ENCODE results near the gene ST8SIA4. TPM values are rescaled to one million over a fixed set of nuclear protein-coding genes. Genes with fewer than 3 reads are reported as not detected.

ST8SIA4 gene
- total and polyA plus RNA-seq, 2 donors (not counting 1 experiment from before 2014, with no cell fraction given): 9.5 to 42.6 TPM

DNA sequence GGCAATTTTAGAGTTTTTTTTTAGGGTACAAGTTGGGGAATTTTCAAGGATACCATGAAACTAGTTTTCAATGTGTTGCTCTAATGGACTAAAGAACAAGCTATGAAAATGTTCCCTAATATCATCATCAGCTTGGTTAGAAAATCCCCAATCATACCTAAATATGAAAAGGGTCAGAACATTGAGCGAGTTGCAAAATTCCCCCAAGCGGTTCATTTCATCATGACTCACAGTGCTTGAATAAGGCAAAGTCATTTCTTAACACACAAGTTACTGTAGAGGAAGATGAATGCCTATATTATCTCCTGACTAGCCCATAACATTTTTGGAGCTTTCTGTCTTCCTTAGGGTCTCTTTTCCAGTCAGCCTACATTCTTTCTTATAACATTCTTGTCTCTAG, 62.7 kb downstream of the ST8SIA4 start:
- ChIA-PET POLR2A (interaction anchor here (1.4 to 1.8 kb wide), 2 partner anchors 11 to 62 kb away, joined by 3 to 4 read pairs; no protein-coding TSS in a partner anchor), CTCF (interaction anchor here (1.6 to 7.0 kb wide), 2 partner anchors 13 to 61 kb away, joined by 5 to 41 read pairs; partner anchors contain the start of gene ST8SIA4)
- Histone ChIP-seq H3K9ac (ENCODE audit: low read length) (no peak overlapping the region), H2AFZ (ENCODE audit: insufficient read depth, low read depth, low read length, poor library complexity, severe bottlenecking) (no peak overlapping the region), H3K9me3 (ENCODE audit: control extremely low read depth in 1 of 3, control insufficient read depth in 2 of 3, insufficient read depth in 1 of 3, low read length in 2 of 3) (no peaks in the 10 kb centered on the region), H3K27me3 (replicated peaks in 1 of 4; ENCODE audit: control extremely low read depth in 1 of 4, control insufficient read depth in 3 of 4, insufficient read depth in 4 of 4, low read length in 3 of 4) (no peaks in the 10 kb centered on the region), H3K79me2 (ENCODE audit: control insufficient read depth, insufficient read depth, low read length) (peaks cover 71% of the 10 kb centered on the region), H3K4me3 (ENCODE audit: control extremely low read depth in 1 of 5, extremely low read depth in 1 of 5, insufficient read depth in 1 of 5, low read depth in 2 of 5, low read length in 4 of 5) (no peak overlapping the region), H3K27ac (ENCODE audit: low read length in 2 of 2) (peak overlapping the region in 1 of 2 donors; percentile 62), H3K4me1 (ENCODE audit: control insufficient read depth in 2 of 2, insufficient read depth in 2 of 2, low read length in 2 of 2) (peaks cover 14 to 23% of the 10 kb centered on the region in 2 donors), H3K36me3 (replicated peaks in 1 of 2; ENCODE audit: control extremely low read depth in 1 of 2, control insufficient read depth in 1 of 2, extremely low read depth in 1 of 2, insufficient read depth in 2 of 2, low read length in 1 of 2) (peaks cover 0 to 7% of the 10 kb centered on the region in 2 experiments), H4K20me1 (ENCODE audit: control insufficient read depth, insufficient read depth, low read length, poor library complexity, severe bottlenecking) (peaks cover 3% of the 10 kb centered on the region), H3K4me2 (replicated peaks; ENCODE audit: low read depth, low read length, poor library complexity, severe bottlenecking) (peak overlapping the region; percentile 46)
- H3K9me3 Mint-ChIP-seq (ENCODE audit: insufficient read depth): no peaks in the 10 kb centered on the region
- DNase-seq (peak; percentile 54), ATAC-seq (ENCODE audit: low read depth) (peak; percentile 61)
- no peak overlapping the region for H3K27ac Mint-ChIP-seq
- intact Hi-C loops (cut with micrococcal nuclease): loop anchor here (5.0 kb wide), 1 partner anchor 63 kb away; no protein-coding TSS in a partner anchor
- peaks cover 70% of the 10 kb centered on the region for H3K4me1 Mint-ChIP-seq
- TF ChIP-seq, protein P1, sequence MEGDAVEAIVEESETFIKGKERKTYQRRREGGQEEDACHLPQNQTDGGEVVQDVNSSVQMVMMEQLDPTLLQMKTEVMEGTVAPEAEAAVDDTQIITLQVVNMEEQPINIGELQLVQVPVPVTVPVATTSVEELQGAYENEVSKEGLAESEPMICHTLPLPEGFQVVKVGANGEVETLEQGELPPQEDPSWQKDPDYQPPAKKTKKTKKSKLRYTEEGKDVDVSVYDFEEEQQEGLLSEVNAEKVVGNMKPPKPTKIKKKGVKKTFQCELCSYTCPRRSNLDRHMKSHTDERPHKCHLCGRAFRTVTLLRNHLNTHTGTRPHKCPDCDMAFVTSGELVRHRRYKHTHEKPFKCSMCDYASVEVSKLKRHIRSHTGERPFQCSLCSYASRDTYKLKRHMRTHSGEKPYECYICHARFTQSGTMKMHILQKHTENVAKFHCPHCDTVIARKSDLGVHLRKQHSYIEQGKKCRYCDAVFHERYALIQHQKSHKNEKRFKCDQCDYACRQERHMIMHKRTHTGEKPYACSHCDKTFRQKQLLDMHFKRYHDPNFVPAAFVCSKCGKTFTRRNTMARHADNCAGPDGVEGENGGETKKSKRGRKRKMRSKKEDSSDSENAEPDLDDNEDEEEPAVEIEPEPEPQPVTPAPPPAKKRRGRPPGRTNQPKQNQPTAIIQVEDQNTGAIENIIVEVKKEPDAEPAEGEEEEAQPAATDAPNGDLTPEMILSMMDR (IDR thresholded peaks at IDR 0.05): no peak
- TF ChIP-seq EZH2 (IDR thresholded peaks at IDR 0.05; ENCODE audit: borderline replicate concordance, insufficient read depth, low read depth, low read length, poor library complexity, severe bottlenecking): no peak
- WGBS (ENCODE audit: insufficient coverage): no CpG with 5 or more reads among the region's 2 CpGs
- H3K27me3 Mint-ChIP-seq: no peaks in the 10 kb centered on the region
- H3K4me3 Mint-ChIP-seq: peak overlapping the region; percentile 74

DNA sequence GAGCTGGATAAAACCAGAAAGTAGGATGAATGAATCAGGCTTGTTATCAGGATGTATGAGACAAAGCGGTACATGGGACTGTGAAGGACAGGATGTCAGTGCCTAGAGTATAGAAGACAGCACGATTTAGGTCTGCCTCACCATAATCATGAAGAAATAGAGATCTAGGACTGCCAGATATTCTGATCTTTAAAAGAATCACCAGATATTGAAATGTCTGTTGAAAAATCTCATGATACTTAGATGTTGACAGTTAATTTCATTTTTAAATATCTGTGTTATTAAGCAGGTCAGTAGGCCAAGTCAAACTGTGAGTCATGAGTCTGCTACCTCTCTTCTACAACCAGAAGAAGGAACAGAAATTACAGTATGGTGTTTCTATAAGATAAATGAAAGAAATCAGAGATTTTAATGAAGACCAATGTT, 65.0 kb downstream of the ST8SIA4 start:
- ChIA-PET CTCF (interaction anchor here (0.7 to 1.1 kb wide), 2 partner anchors 62 to 65 kb away, joined by 3 to 5 read pairs; partner anchors contain the start of gene ST8SIA4), POLR2A (no interaction called here)
- Histone ChIP-seq H2AFZ (ENCODE audit: insufficient read depth, low read depth, low read length, poor library complexity, severe bottlenecking) (no peak overlapping the region), H3K9ac (ENCODE audit: low read length) (no peak overlapping the region), H3K36me3 (replicated peaks in 1 of 2; ENCODE audit: control extremely low read depth in 1 of 2, control insufficient read depth in 1 of 2, extremely low read depth in 1 of 2, insufficient read depth in 2 of 2, low read length in 1 of 2) (peaks cover 1 to 9% of the 10 kb centered on the region in 2 experiments), H3K4me1 (ENCODE audit: control insufficient read depth in 2 of 2, insufficient read depth in 2 of 2, low read length in 2 of 2) (peaks cover 14 to 23% of the 10 kb centered on the region in 2 donors), H3K79me2 (ENCODE audit: control insufficient read depth, insufficient read depth, low read length) (peaks cover 74% of the 10 kb centered on the region), H3K27me3 (replicated peaks in 1 of 4; ENCODE audit: control extremely low read depth in 1 of 4, control insufficient read depth in 3 of 4, insufficient read depth in 4 of 4, low read length in 3 of 4) (no peaks in the 10 kb centered on the region), H3K4me3 (ENCODE audit: control extremely low read depth in 1 of 5, extremely low read depth in 1 of 5, insufficient read depth in 1 of 5, low read depth in 2 of 5, low read length in 4 of 5) (no peak overlapping the region), H4K20me1 (ENCODE audit: control insufficient read depth, insufficient read depth, low read length, poor library complexity, severe bottlenecking) (peaks cover 3% of the 10 kb centered on the region), H3K9me3 (ENCODE audit: control extremely low read depth in 1 of 3, control insufficient read depth in 2 of 3, insufficient read depth in 1 of 3, low read length in 2 of 3) (no peaks in the 10 kb centered on the region), H3K27ac (ENCODE audit: low read length in 2 of 2) (no peak overlapping the region), H3K4me2 (replicated peaks; ENCODE audit: low read depth, low read length, poor library complexity, severe bottlenecking) (no peak overlapping the region)
- DNase-seq: no peak
- peak overlapping the region; percentile 68 for H3K27ac Mint-ChIP-seq
- no peak overlapping the region for H3K4me3 Mint-ChIP-seq
- no peak for ATAC-seq (ENCODE audit: low read depth)
- peaks cover 55% of the 10 kb centered on the region for H3K4me1 Mint-ChIP-seq
- intact Hi-C loops (cut with micrococcal nuclease): loop anchor here (1.0 kb wide), 1 partner anchor 15 kb away; no protein-coding TSS in a partner anchor
- WGBS (ENCODE audit: insufficient coverage): no CpG with 5 or more reads among the region's 2 CpGs
- no peaks in the 10 kb centered on the region for H3K27me3 Mint-ChIP-seq
- TF ChIP-seq, protein P1 (IDR thresholded peaks at IDR 0.05): no peak
- TF ChIP-seq EZH2 (IDR thresholded peaks at IDR 0.05; ENCODE audit: borderline replicate concordance, insufficient read depth, low read depth, low read length, poor library complexity, severe bottlenecking): no peak
- H3K9me3 Mint-ChIP-seq (ENCODE audit: insufficient read depth): no peaks in the 10 kb centered on the region

Data from B cell (primary cell).